ENCODE data around the gene AMN.

AMN gene

DNA sequence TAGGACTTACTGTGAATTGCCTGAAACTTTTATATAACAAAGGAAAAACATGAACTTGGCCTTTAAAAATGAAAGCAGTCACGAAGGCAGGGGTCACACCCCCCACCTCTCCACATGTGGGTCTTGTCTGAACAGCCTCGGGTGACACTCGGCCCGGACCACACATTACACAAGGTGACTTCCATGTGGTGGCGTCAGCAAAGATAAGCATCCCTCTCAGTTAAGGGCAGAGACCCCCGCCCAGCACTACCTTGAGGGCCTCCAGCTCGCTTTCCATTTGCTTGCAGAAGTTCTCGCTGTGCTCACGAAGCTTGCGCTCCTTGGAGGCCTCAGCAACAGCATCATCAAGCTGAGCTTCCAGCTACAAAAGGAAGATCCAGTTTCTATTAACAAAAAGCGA lies 47.4 kb downstream of the AMN start:
- no peak for DNase-seq

- DNase-seq = no peak
Observed at GRCh38 chr14:102970496-102970895, 48.0 kb downstream of the AMN start.

GRCh38 chr14:102971314-102971713 lies 48.9 kb downstream of the AMN start:
- DNase-seq = no peak

- no peak for DNase-seq
Observed at GRCh38 chr14:102971836-102972606, 49.6 kb downstream of the AMN start.

DNA sequence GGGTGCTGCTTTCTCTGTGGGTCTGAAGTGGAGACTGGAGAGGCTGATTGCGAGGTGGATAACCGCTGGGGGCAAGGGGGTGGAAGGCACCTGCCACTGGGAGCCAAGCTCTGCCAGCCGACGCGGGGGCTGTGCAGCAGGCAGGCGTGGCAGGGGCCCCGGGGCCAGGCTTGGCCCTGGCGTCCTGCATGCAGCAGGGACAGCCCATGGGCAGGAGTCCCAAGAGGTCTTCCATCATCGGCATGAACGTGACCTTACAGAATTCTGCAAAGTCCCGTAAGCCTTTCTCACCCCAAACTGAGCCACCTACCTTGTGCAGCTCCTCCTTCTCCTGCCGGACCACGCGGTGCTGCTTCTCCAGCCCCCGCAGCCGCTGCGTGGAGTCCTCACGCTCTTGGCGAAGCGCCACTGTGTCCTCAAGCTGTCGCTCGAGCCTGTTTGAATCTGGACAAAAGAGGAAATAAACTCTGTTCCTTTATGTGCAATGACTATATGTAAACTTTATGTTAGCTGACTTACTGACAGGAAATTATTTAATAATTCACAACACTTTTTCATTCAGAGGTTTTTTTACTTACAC lies 51.3 kb downstream of the AMN start:
- no peak for DNase-seq

DNA sequence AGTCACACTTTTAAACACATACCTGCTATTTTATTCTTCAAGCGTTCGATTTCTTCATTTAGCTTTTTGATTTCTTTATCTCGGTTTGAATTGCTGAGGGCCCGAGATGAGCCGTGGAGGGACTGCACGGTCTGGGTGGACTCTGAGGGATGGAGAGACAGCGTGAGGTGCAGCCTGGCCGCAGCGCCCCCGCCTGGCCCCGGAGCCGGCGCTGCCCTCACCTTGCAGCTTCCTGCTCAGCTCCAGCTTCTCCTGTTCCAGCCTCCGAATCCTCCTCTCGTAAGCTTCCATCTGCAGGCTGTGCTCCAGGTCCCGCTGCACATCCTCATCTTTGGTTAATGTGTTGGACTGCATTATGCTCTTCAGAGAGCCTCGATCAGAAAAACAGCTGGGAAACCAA lies 53.2 kb downstream of the AMN start:
- no peak for DNase-seq

DNA sequence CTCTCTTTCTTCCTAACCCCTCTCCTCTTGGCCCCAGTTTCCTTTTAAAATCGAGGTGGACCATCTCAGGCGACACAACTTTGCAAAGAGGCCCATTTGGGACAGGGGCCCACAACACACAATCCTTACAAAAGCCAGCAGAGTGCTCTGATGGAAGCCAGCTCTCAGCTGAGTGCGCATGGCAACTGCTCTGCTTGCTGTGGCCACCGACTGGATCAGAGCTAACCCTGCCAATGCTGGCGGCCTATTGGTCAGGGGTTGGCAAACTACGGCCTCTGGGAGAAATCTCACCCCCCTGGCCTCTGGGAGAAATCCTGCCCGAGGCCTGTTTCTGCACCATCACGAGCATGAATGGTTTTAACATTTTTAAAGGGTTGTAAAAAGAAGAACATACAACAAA lies 55.0 kb downstream of the AMN start:
- no peak for DNase-seq

DNA sequence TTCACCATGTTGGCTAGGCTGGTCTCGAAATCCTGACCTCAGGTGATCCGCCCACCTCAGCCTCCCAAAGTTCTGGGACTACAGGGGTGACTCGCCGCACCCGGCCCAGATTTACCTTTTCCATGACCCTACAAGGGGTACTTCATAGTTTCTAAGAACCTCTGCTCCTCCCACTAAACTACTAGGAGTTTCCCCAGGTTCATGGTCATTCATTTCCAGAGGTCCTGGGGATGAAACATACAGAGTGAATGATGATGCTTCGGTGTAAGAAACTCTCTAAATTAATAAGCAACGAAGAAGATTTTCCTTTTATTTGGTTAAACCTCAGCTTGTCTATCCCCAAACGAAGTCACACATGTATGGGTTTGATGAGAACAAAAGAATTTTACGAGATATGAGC lies 56.9 kb downstream of the AMN start:
- DNase-seq = no peak

DNA sequence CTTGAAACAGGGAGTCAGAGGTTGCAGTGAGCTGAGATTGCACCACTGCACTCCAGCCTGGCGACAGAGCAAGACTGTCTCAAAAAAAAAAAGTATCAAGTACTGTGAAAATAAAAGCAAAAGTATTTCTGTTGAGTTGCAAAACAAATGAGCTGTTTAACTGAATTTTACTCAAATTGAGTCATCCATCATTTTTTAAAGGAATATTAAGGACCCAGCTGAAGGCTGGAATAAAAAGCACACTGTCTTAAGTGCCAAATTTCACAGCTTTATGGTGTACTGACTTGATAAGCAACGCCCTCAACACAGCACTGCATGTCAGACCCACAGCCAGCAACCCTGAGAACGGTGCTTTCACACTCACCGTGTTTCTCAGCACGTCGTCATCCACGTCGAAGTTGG lies 57.9 kb downstream of the AMN start:
- no peak for DNase-seq
